GM12872 (cell line): ENCODE data around the gene GABRG2.

Experiments used
- CTCF ChIP-seq: IDR thresholded peaks from 3 replicates; pipeline ENCODE4 v1.5.1; 2011; ENCODE audit warnings: low read depth, mild to moderate bottlenecking, low read length, moderate library complexity; ENCODE audit not compliant: insufficient read depth

GABRG2 gene

GRCh38 chr5:162189719-162190118, 122.1 kb downstream of the GABRG2 start:
- no peak for TF ChIP-seq CTCF

- no peak for TF ChIP-seq CTCF
These were observed 125.4 kb downstream of the GABRG2 start for GRCh38 chr5:162193012-162193411.

- no peak for TF ChIP-seq CTCF
These were observed 128.8 kb downstream of the GABRG2 start for GRCh38 chr5:162196351-162196750.

GRCh38 chr5:162202285-162202880, 134.8 kb downstream of the GABRG2 start:
- no peak for TF ChIP-seq CTCF
